ENCODE results near the gene CXCL6.

DNA sequence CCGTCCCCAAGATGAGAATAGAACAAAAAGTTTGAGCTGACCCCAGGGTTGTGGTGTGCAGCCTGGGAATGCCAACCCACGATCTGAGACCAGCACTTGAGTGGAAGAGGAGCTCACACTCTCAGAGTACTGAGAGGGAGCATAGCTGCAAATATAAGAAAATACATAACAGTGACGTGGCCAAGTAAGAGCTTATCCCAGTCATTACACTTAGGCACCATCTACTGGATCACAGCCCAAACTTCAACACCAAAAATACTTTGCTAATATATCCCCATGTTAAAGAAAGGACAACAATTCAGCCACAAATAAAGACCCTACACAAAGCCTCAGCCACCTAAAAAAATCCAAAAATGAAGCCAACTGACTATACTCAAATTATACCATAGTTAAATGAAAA lies 33.3 kb upstream of the CXCL6 start:
- TF ChIP-seq BACH2 (CRISPR knock-in tag; IDR thresholded peaks at IDR 0.05; ENCODE audit: borderline replicate concordance) (no peak), ESRRG (CRISPR knock-in tag; IDR thresholded peaks at IDR 0.05) (no peak), TCF4 (CRISPR knock-in tag; IDR thresholded peaks at IDR 0.05; ENCODE audit: borderline replicate concordance) (no peak)
- TF ChIP-seq, protein P1, sequence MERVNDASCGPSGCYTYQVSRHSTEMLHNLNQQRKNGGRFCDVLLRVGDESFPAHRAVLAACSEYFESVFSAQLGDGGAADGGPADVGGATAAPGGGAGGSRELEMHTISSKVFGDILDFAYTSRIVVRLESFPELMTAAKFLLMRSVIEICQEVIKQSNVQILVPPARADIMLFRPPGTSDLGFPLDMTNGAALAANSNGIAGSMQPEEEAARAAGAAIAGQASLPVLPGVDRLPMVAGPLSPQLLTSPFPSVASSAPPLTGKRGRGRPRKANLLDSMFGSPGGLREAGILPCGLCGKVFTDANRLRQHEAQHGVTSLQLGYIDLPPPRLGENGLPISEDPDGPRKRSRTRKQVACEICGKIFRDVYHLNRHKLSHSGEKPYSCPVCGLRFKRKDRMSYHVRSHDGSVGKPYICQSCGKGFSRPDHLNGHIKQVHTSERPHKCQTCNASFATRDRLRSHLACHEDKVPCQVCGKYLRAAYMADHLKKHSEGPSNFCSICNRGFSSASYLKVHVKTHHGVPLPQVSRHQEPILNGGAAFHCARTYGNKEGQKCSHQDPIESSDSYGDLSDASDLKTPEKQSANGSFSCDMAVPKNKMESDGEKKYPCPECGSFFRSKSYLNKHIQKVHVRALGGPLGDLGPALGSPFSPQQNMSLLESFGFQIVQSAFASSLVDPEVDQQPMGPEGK (CRISPR knock-in tag; IDR thresholded peaks at IDR 0.05; ENCODE audit: borderline replicate concordance) = no peak
